Ovary (tissue), 3 donors: ENCODE measurements around the gene DYNC1LI2.

Source experiments
- POLR2A ChIP-seq: fragments of 450-650 bp; IDR thresholded peaks from one replicate; pipeline ENCODE4 v1.6.1; 2017; ENCODE audit warnings: antibody characterized with exemption, mild to moderate bottlenecking, moderate library complexity
- TF ChIP-seq, protein P1 (sequence below), 3 donors: fragments of 450-650 bp in 2 of 3; fragments of 200-600 bp in 1 of 3; IDR thresholded peaks; one replicate each; pipeline versions ENCODE4 v1.5.1 to v1.8.0; 2016 to 2022; ENCODE audit warnings: antibody characterized with exemption in 3 of 3, mild to moderate bottlenecking in 1 of 3
- donor health status: DM: no; HTN: no; CAD: no.

DNA sequence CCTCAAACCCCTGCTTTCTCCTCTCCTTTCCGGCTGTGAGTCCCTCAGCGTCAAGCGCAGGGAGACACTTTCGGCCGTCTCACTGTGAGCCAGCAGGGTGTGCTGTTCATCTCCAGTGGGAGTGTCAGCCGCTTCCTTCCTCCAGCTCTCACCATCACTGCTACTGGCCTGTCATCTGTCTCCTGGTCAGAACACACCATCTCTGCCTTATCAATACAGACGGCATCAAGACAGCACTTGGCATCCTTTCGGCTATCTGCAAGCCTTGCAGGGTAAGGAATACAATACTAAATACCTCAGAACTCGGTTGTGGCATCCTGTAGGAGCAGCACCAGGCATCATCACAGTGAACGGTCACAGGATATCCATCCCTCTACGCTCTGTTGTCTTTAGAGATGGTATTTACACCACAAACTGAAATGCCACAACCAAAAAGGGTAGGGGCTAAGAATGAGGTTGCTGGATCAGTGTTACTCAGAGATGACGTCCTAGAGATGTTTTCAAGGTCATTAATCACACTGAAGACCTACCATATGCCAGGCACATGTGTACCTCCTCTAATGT, 34.2 kb downstream of the DYNC1LI2 start:
- TF ChIP-seq, protein P1, sequence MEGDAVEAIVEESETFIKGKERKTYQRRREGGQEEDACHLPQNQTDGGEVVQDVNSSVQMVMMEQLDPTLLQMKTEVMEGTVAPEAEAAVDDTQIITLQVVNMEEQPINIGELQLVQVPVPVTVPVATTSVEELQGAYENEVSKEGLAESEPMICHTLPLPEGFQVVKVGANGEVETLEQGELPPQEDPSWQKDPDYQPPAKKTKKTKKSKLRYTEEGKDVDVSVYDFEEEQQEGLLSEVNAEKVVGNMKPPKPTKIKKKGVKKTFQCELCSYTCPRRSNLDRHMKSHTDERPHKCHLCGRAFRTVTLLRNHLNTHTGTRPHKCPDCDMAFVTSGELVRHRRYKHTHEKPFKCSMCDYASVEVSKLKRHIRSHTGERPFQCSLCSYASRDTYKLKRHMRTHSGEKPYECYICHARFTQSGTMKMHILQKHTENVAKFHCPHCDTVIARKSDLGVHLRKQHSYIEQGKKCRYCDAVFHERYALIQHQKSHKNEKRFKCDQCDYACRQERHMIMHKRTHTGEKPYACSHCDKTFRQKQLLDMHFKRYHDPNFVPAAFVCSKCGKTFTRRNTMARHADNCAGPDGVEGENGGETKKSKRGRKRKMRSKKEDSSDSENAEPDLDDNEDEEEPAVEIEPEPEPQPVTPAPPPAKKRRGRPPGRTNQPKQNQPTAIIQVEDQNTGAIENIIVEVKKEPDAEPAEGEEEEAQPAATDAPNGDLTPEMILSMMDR (IDR thresholded peaks at IDR 0.05): peak in 1 of 3 donors; percentile 17
- TF ChIP-seq POLR2A: no peak
